Smooth muscle cell (in vitro differentiated cells): ENCODE data around the gene MAML2. TPM values are rescaled to one million over a fixed set of nuclear protein-coding genes. Genes with fewer than 3 reads are reported as not detected.

Source experiments
- DNase-seq: peaks from one replicate; lab custom pipeline; 2025; ENCODE audit not compliant: unreplicated experiment; lab: John Stamatoyannopoulos, UW
- H2AFZ ChIP-seq: fragments of 200-600 bp; sonication (generic); 2 replicates; pipeline ENCODE4 v1.6.0; 2016; ENCODE audit warnings: antibody characterized with exemption, low read depth, mild to moderate bottlenecking
- H3F3A ChIP-seq: fragments of 200-600 bp; sonication (generic); 2 replicates; pipeline ENCODE4 v1.6.0; 2017; ENCODE audit warnings: antibody characterized with exemption, low read depth
- H3K27ac ChIP-seq: fragments of 200-600 bp; sonication (generic); 2 replicates; pipeline ENCODE4 v1.5.1; 2016; ENCODE audit warnings: low read depth, mild to moderate bottlenecking
- H3K27me3 ChIP-seq: fragments of 200-600 bp; sonication (generic); 2 replicates; pipeline ENCODE4 v1.6.1; 2016; ENCODE audit warnings: low read depth, mild to moderate bottlenecking
- H3K36me3 ChIP-seq: fragments of 200-600 bp; sonication (generic); 2 replicates; pipeline ENCODE4 v1.5.1; 2016; ENCODE audit warnings: low read depth
- H3K4me1 ChIP-seq: fragments of 200-600 bp; sonication (generic); 2 replicates; pipeline ENCODE4 v1.5.1; 2016; ENCODE audit warnings: low read depth
- H3K4me2 ChIP-seq: fragments of 200-600 bp; sonication (generic); 2 replicates; pipeline ENCODE4 v1.6.0; 2016; ENCODE audit warnings: mild to moderate bottlenecking
- H3K4me3 ChIP-seq: fragments of 200-600 bp; sonication (generic); 2 replicates; pipeline ENCODE4 v1.5.1; 2016; ENCODE audit warnings: mild to moderate bottlenecking
- H3K79me2 ChIP-seq: fragments of 200-600 bp; sonication (generic); 2 replicates; pipeline ENCODE4 v1.6.0; 2016; ENCODE audit warnings: low read depth, mild to moderate bottlenecking
- H3K9ac ChIP-seq: fragments of 200-600 bp; sonication (generic); 2 replicates; pipeline ENCODE4 v1.6.0; 2016; ENCODE audit warnings: low read depth
- H3K9me3 ChIP-seq: fragments of 200-600 bp; sonication (generic); replicated peaks from 2 replicates; pipeline ENCODE4 v1.5.1; 2016; ENCODE audit warnings: low read depth
- H4K20me1 ChIP-seq: fragments of 200-600 bp; sonication (generic); 2 replicates; pipeline ENCODE4 v1.6.0; 2016; ENCODE audit warnings: low read depth
- CTCF ChIP-seq: fragments of 200-600 bp; sonication (generic); IDR thresholded peaks from 2 replicates; pipeline ENCODE4 v1.5.1; 2017; ENCODE audit warnings: borderline replicate concordance, mild to moderate bottlenecking, antibody characterized with exemption; ENCODE audit not compliant: insufficient read depth, poor library complexity, severe bottlenecking
- WGBS: methylation state at CpG from one replicate; pipeline ENCODE4 v1.1.7; 2016; ENCODE audit warnings: low lambda C conversion rate; 5-methylcytosine and 5-hydroxymethylcytosine counted together
- polyA plus RNA-seq: library from polyadenylated mRNA; unstranded; fragments of >200 nt; fragmentation: Nextera tagmentation; extraction: Ambion mirVana; gene quantifications from 2 replicates; pipeline ENCODE4 v1.2.1, GENCODE V29; 2016
- total RNA-seq: library from RNA; depleted of rRNA; stranded (reverse); fragments of >200 nt; gene quantifications from 2 replicates; pipeline ENCODE4 v1.2.3, GENCODE V29; 2014

MAML2 gene
- total and polyA plus RNA-seq, 2 experiments from 2014 or later = 8.7 to 52.4 TPM

GRCh38 chr11:96177146-96177545 is 165.8 kb downstream of the MAML2 start:
- Histone ChIP-seq H3K4me1 (no peaks in the 10 kb centered on the region), H3K27me3 (no peaks in the 10 kb centered on the region), H3K9ac (no peak overlapping the region), H3F3A (peaks cover 5% of the 10 kb centered on the region), H4K20me1 (no peaks in the 10 kb centered on the region), H2AFZ (no peak overlapping the region), H3K79me2 (peaks cover 72% of the 10 kb centered on the region), H3K27ac (no peak overlapping the region), H3K36me3 (no peaks in the 10 kb centered on the region), H3K4me2 (no peak overlapping the region), H3K9me3 (no peaks in the 10 kb centered on the region), H3K4me3 (no peak overlapping the region)
- TF ChIP-seq CTCF = no peak
- 79% methylated on average over 3 of the region's 3 CpGs for WGBS
- no peak for DNase-seq

GRCh38 chr11:96173906-96174305 is 169.1 kb downstream of the MAML2 start:
- DNase-seq = no peak
- H2AFZ ChIP-seq = no peak overlapping the region
- H3K79me2 ChIP-seq = peaks cover 79% of the 10 kb centered on the region
- H3K27ac ChIP-seq = no peak overlapping the region
- no peaks in the 10 kb centered on the region for H3K27me3 ChIP-seq
- H3K36me3 ChIP-seq = no peaks in the 10 kb centered on the region
- no peak overlapping the region for H3K9ac ChIP-seq
- WGBS = 98% methylated on average over 5 of the region's 5 CpGs
- H3K4me1 ChIP-seq = peaks cover 5% of the 10 kb centered on the region
- H3K4me2 ChIP-seq = no peak overlapping the region
- no peaks in the 10 kb centered on the region for H3K9me3 ChIP-seq
- H4K20me1 ChIP-seq = no peaks in the 10 kb centered on the region
- H3K4me3 ChIP-seq = no peak overlapping the region
- peaks cover 8% of the 10 kb centered on the region for H3F3A ChIP-seq
- TF ChIP-seq CTCF = no peak

GRCh38 chr11:96173422-96173821 is 169.6 kb downstream of the MAML2 start:
- Histone ChIP-seq H3K27me3 (no peaks in the 10 kb centered on the region), H4K20me1 (no peaks in the 10 kb centered on the region), H3K4me1 (peaks cover 9% of the 10 kb centered on the region), H3K9me3 (no peaks in the 10 kb centered on the region), H3K4me2 (no peak overlapping the region), H3F3A (peaks cover 8% of the 10 kb centered on the region), H3K9ac (no peak overlapping the region), H3K4me3 (no peak overlapping the region), H2AFZ (no peak overlapping the region), H3K36me3 (no peaks in the 10 kb centered on the region), H3K79me2 (peaks cover 77% of the 10 kb centered on the region), H3K27ac (peak overlapping the region; percentile 33)
- no peak for DNase-seq
- WGBS = 97% methylated on average over 7 of the region's 7 CpGs
- TF ChIP-seq CTCF = no peak

GRCh38 chr11:96172604-96173003 is 170.4 kb downstream of the MAML2 start:
- H3K27me3 ChIP-seq = no peaks in the 10 kb centered on the region
- H3K9ac ChIP-seq = no peak overlapping the region
- peaks cover 17% of the 10 kb centered on the region for H3K4me1 ChIP-seq
- H4K20me1 ChIP-seq = no peaks in the 10 kb centered on the region
- peaks cover 9% of the 10 kb centered on the region for H3F3A ChIP-seq
- peak overlapping the region; percentile 33 for H3K27ac ChIP-seq
- no peak for TF ChIP-seq CTCF
- H3K9me3 ChIP-seq = no peaks in the 10 kb centered on the region
- WGBS = 95% methylated on average over 1 of the region's 1 CpG
- no peak overlapping the region for H3K4me3 ChIP-seq
- peaks cover 78% of the 10 kb centered on the region for H3K79me2 ChIP-seq
- no peak overlapping the region for H3K4me2 ChIP-seq
- H2AFZ ChIP-seq = no peak overlapping the region
- no peaks in the 10 kb centered on the region for H3K36me3 ChIP-seq
- DNase-seq = no peak
